ENCODE measurements around the gene ARID3A. TPM values are rescaled to one million over a fixed set of nuclear protein-coding genes. Genes with fewer than 3 reads are reported as not detected.

ARID3A gene
- total RNA-seq, 1 experiment from 2014 or later = 239 TPM

DNA sequence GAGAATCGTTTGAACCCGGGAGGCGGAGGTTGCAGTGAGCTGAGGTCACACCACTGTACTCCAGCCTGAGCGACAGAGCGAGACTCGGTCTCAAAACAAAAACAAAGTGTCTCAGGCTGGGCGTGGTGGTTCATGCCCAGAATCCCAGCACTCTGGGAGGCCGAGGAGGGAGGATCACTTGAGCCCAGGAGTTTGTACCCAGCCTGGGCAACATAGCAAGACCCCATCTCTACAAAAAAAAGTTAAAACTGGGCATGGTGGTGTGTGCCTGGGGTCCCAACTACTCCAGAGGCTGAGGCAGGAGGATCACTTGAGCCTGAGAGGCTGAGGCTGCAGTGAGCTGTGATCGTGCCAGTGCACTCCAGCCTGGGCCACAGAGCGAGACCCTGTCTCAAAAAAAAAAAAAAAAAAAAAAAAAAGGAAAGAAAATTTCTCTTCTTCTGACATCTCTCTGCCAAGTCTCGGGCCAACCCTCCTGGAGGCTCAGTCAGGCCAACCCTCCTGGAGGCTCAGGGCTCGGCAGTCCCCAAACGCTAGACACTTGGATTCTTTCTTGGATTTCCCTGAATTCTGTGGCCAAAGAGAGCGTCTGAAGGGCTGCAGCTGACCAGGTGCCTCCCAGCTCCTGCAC is 26.3 kb downstream of the ARID3A start:
- Histone ChIP-seq H3K4me3 (ENCODE audit: low read depth, low read length) (no peak overlapping the region), H3K27me3 (replicated peaks; ENCODE audit: control insufficient read depth, insufficient read depth, low read length) (no peaks in the 10 kb centered on the region), H3K9me3 (no peaks in the 10 kb centered on the region), H3K36me3 (ENCODE audit: control insufficient read depth, insufficient read depth, low read length) (peaks cover 3% of the 10 kb centered on the region), H3K4me1 (peaks cover 77% of the 10 kb centered on the region)
- peak overlapping the region; percentile 96 for H3K27ac Mint-ChIP-seq (ENCODE audit: unreplicated experiment)
- H3K27me3 Mint-ChIP-seq (ENCODE audit: insufficient read depth, unreplicated experiment) = no peaks in the 10 kb centered on the region
- BruUV-seq (replicated peaks) = TSS peak; percentile 54
- TF ChIP-seq, protein P1, sequence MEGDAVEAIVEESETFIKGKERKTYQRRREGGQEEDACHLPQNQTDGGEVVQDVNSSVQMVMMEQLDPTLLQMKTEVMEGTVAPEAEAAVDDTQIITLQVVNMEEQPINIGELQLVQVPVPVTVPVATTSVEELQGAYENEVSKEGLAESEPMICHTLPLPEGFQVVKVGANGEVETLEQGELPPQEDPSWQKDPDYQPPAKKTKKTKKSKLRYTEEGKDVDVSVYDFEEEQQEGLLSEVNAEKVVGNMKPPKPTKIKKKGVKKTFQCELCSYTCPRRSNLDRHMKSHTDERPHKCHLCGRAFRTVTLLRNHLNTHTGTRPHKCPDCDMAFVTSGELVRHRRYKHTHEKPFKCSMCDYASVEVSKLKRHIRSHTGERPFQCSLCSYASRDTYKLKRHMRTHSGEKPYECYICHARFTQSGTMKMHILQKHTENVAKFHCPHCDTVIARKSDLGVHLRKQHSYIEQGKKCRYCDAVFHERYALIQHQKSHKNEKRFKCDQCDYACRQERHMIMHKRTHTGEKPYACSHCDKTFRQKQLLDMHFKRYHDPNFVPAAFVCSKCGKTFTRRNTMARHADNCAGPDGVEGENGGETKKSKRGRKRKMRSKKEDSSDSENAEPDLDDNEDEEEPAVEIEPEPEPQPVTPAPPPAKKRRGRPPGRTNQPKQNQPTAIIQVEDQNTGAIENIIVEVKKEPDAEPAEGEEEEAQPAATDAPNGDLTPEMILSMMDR (IDR thresholded peaks at IDR 0.05; ENCODE audit: insufficient read depth in 1 of 2, low read depth in 1 of 2, low read length in 1 of 2, severe bottlenecking in 1 of 2, unreplicated experiment in 1 of 2) = no peak
- H3K9me3 Mint-ChIP-seq (ENCODE audit: unreplicated experiment) = no peaks in the 10 kb centered on the region
- peaks cover 7% of the 10 kb centered on the region for H3K4me1 Mint-ChIP-seq (ENCODE audit: low read depth, unreplicated experiment)
- H3K4me3 Mint-ChIP-seq (ENCODE audit: unreplicated experiment) = peak overlapping the region; percentile 74
- no peak for DNase-seq
- CTCF ChIA-PET = no interaction called here
- POLR2A ChIA-PET = interaction anchor here (0.6 to 1.5 kb wide), 4 partner anchors 10 to 317 kb away, joined by 3 to 5 read pairs (median 4); partner anchors contain the start of gene CIRBP
- peaks cover 94% of the 10 kb centered on the region for H3K36me3 Mint-ChIP-seq (ENCODE audit: insufficient read depth, unreplicated experiment)
- intact Hi-C loops (cut with micrococcal nuclease; ENCODE audit: unreplicated experiment) = loop anchor here (2.0 kb wide), 2 partner anchors 27 to 29 kb away; no protein-coding TSS in a partner anchor

DNA sequence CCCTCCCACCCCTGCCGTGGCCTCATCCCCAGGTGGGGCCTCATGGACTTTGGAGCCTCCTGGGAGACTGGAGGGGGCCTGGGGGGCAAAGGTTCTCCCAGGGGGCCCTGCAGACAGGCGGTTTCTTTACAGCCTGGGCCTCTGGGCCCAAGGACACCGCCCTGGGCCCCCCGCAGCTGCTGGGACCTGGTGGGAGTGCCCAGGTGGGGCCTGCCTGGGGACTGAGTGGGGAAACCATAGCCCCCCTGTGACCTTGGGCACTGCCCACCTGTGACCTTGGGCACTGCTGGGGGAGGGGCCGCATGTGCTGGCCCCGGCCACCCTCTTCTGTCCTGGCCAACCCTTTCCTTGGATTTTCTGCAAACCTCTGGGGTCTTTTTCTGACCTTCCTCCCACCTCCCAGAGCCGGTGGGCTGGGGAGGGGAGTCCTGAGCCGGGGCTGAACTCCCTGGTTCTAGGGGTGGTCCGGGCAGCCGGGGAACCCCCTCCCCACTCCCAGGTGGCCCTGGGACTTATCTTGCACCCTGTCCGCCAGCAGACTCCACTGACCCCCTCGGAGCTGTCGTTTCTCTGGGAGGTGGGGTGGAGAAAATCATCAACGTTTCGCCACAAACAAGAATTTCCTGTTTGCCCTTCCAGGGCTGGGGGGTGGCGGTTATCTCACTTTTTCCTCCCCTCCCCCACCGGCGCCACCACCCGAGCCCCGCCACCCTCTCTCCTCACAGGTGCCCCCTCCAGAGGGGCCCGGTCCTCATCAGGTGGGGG is 27.0 kb downstream of the ARID3A start:
- peaks cover 7% of the 10 kb centered on the region for H3K4me1 Mint-ChIP-seq (ENCODE audit: low read depth, unreplicated experiment)
- TF ChIP-seq, protein P1 (IDR thresholded peaks at IDR 0.05; ENCODE audit: insufficient read depth in 1 of 2, low read depth in 1 of 2, low read length in 1 of 2, severe bottlenecking in 1 of 2, unreplicated experiment in 1 of 2) = no peak
- H3K4me3 ChIP-seq (ENCODE audit: low read depth, low read length) = peak overlapping the region; percentile 32
- intact Hi-C loops (cut with micrococcal nuclease; ENCODE audit: unreplicated experiment) = loop anchor here (2.0 kb wide), 2 partner anchors 28 kb away; no protein-coding TSS in a partner anchor
- peaks cover 5% of the 10 kb centered on the region for H3K36me3 ChIP-seq (ENCODE audit: control insufficient read depth, insufficient read depth, low read length)
- no peaks in the 10 kb centered on the region for H3K27me3 Mint-ChIP-seq (ENCODE audit: insufficient read depth, unreplicated experiment)
- H3K9me3 Mint-ChIP-seq (ENCODE audit: unreplicated experiment) = no peaks in the 10 kb centered on the region
- peak overlapping the region; percentile 96 for H3K27ac Mint-ChIP-seq (ENCODE audit: unreplicated experiment)
- peaks cover 93% of the 10 kb centered on the region for H3K36me3 Mint-ChIP-seq (ENCODE audit: insufficient read depth, unreplicated experiment)
- no TSS peak for BruUV-seq (replicated peaks)
- no peaks in the 10 kb centered on the region for H3K27me3 ChIP-seq (replicated peaks; ENCODE audit: control insufficient read depth, insufficient read depth, low read length)
- H3K4me1 ChIP-seq = peaks cover 77% of the 10 kb centered on the region
- DNase-seq = peak; percentile 96 to 98
- ChIA-PET POLR2A (interaction anchor here (0.6 to 1.5 kb wide), 4 partner anchors 9 to 316 kb away, joined by 3 to 5 read pairs (median 4); partner anchors contain the start of gene CIRBP), CTCF (interaction anchor here (0.6 kb wide), 1 partner anchor 1052 kb away, joined by 7 read pairs; no protein-coding TSS in a partner anchor)
- H3K4me3 Mint-ChIP-seq (ENCODE audit: unreplicated experiment) = peak overlapping the region; percentile 74
- H3K9me3 ChIP-seq = no peaks in the 10 kb centered on the region
